Chondrocyte (in vitro differentiated cells): ENCODE data around the gene HMX1. TPM values are rescaled to one million over a fixed set of nuclear protein-coding genes. Genes with fewer than 3 reads are reported as not detected.

Experiments
- DNase-seq: peaks from one replicate; pipeline ENCODE4 v3.0.0; 2021; ENCODE audit warnings: mixed read lengths, low spot score
- H3K27ac Mint-ChIP-seq: one replicate; pipeline ENCODE4 v1.8.0; 2021; ENCODE audit warnings: mild to moderate bottlenecking, moderate library complexity, mixed read lengths; ENCODE audit not compliant: unreplicated experiment
- H3K27me3 Mint-ChIP-seq: 2 replicates; pipeline ENCODE4 v1.8.0; 2021; ENCODE audit warnings: low read depth, mixed read lengths
- H3K36me3 Mint-ChIP-seq: 2 replicates; pipeline ENCODE4 v1.8.0; 2021; ENCODE audit warnings: low read depth, mixed read lengths
- H3K4me1 Mint-ChIP-seq: 2 replicates; pipeline ENCODE4 v1.8.0; 2021; ENCODE audit warnings: low read depth, mild to moderate bottlenecking, mixed read lengths
- H3K4me3 Mint-ChIP-seq: one replicate; pipeline ENCODE4 v1.8.0; 2021; ENCODE audit warnings: mild to moderate bottlenecking, moderate library complexity, mixed read lengths; ENCODE audit not compliant: unreplicated experiment
- H3K9me3 Mint-ChIP-seq: 2 replicates; pipeline ENCODE4 v1.8.0; 2021; ENCODE audit warnings: low read depth, mixed read lengths
- CTCF ChIP-seq: fragments of 200-600 bp; sonication (generic); IDR thresholded peaks from 2 replicates; pipeline ENCODE4 v1.5.0; 2021; ENCODE audit warnings: antibody characterized with exemption, mild to moderate bottlenecking, moderate library complexity
- long read RNA-seq: library from polyadenylated mRNA; stranded (forward); transcript quantifications from one replicate; pipeline ENCODE4 v2.0.0, GENCODE V29; 2021
- total RNA-seq: library from RNA; stranded (reverse); gene quantifications from 3 replicates; pipeline ENCODE4 v1.2.1, GENCODE V29; 2021

Gene HMX1
- 3.7 TPM in 1 of 3 replicates, not detected in the others for total RNA-seq
- long read RNA-seq = 0 reads

GRCh38 chr4:8871417-8872401 is at the start of gene HMX1:
Gene HMX1 (minus strand): TSS chr4:8871839. CDS start chr4:8871614, 225 bp downstream.
- Mint-ChIP-seq H3K4me3 (peak within 1 kb of the TSS; percentile 58), H3K9me3 (no peaks in the 10 kb centered on the region), H3K4me1 (peaks cover 7% of the 10 kb centered on the region), H3K27ac (no peak within 1 kb of the TSS), H3K27me3 (peaks cover 66% of the 10 kb centered on the region), H3K36me3 (no peaks in the 10 kb centered on the region)
- DNase-seq = no peak
- no peak for TF ChIP-seq CTCF

- Mint-ChIP-seq H3K27me3 (peaks cover 20% of the 10 kb centered on the region), H3K27ac (no peak overlapping the region), H3K9me3 (peaks cover 22% of the 10 kb centered on the region), H3K4me3 (no peak overlapping the region), H3K4me1 (no peaks in the 10 kb centered on the region), H3K36me3 (peaks cover 5% of the 10 kb centered on the region)
- DNase-seq = peak; percentile 88
- no peak for TF ChIP-seq CTCF
These were observed 49.3 kb upstream of the HMX1 start for GRCh38 chr4:8920969-8921368.

- peaks cover 20% of the 10 kb centered on the region for H3K27me3 Mint-ChIP-seq
These were observed 48.8 kb upstream of the HMX1 start for GRCh38 chr4:8920289-8920965.

GRCh38 chr4:8919651-8920288 is 48.1 kb upstream of the HMX1 start:
- peaks cover 20% of the 10 kb centered on the region for H3K27me3 Mint-ChIP-seq
- peak; percentile 61 for DNase-seq
- TF ChIP-seq CTCF = no peak
- no peak overlapping the region for H3K27ac Mint-ChIP-seq
- H3K36me3 Mint-ChIP-seq = peaks cover 5% of the 10 kb centered on the region
- no peaks in the 10 kb centered on the region for H3K4me1 Mint-ChIP-seq
- H3K4me3 Mint-ChIP-seq = no peak overlapping the region
- H3K9me3 Mint-ChIP-seq = peaks cover 19% of the 10 kb centered on the region

More at GRCh38 chr4:8920289-8920965, 48.8 kb upstream of the HMX1 start:
- no peak overlapping the region for H3K4me3 Mint-ChIP-seq
- peaks cover 5% of the 10 kb centered on the region for H3K36me3 Mint-ChIP-seq
- no peak for TF ChIP-seq CTCF
- H3K4me1 Mint-ChIP-seq = no peaks in the 10 kb centered on the region
- peaks cover 22% of the 10 kb centered on the region for H3K9me3 Mint-ChIP-seq
- H3K27ac Mint-ChIP-seq = no peak overlapping the region
- peak; percentile 58 for DNase-seq
